Endodermal cell (in vitro differentiated cells): Measurements from ENCODE around the gene KAT7. TPM values are rescaled to one million over a fixed set of nuclear protein-coding genes. Genes with fewer than 3 reads are reported as not detected.

Source experiments
- DNase-seq: peaks from one replicate; pipeline ENCODE4 v3.0.0-alpha.2; 2017
- H3K27ac ChIP-seq: 2 replicates; pipeline ENCODE4 v1.5.1; 2013; ENCODE audit warnings: mild to moderate bottlenecking, low read depth, low read length, moderate library complexity
- H3K27me3 ChIP-seq: 2 replicates; pipeline ENCODE4 v1.6.1; 2013; ENCODE audit warnings: mild to moderate bottlenecking, low read length, moderate library complexity; ENCODE audit not compliant: insufficient read depth, control insufficient read depth, poor library complexity, severe bottlenecking
- H3K36me3 ChIP-seq: 2 replicates; pipeline ENCODE4 v1.7.0; 2013; ENCODE audit warnings: mild to moderate bottlenecking, low read length, moderate library complexity; ENCODE audit not compliant: control insufficient read depth, insufficient read depth
- H3K4me1 ChIP-seq: one replicate; pipeline ENCODE4 v1.7.0; 2013; ENCODE audit warnings: low read length; ENCODE audit not compliant: control insufficient read depth, insufficient read depth
- H3K4me3 ChIP-seq: 2 replicates; pipeline ENCODE4 v1.5.1; 2013; ENCODE audit warnings: mild to moderate bottlenecking, low read length, moderate library complexity
- H3K9ac ChIP-seq: 2 replicates; pipeline ENCODE4 v1.6.1; 2013; ENCODE audit warnings: mild to moderate bottlenecking, low read length, moderate library complexity; ENCODE audit not compliant: poor library complexity, severe bottlenecking; ENCODE audit errors: extremely low read depth
- H3K9me3 ChIP-seq: 2 replicates; pipeline ENCODE4 v1.6.1; 2013; ENCODE audit warnings: mild to moderate bottlenecking, low read length, moderate library complexity; ENCODE audit not compliant: control insufficient read depth
- H3K27ac Mint-ChIP-seq: 2 replicates; pipeline ENCODE4 v1.8.0; 2020; ENCODE audit warnings: mixed read lengths
- H3K27me3 Mint-ChIP-seq: 2 replicates; pipeline ENCODE4 v1.8.0; 2021; ENCODE audit warnings: mild to moderate bottlenecking, mixed read lengths; ENCODE audit not compliant: insufficient read depth
- H3K36me3 Mint-ChIP-seq: 2 replicates; pipeline ENCODE4 v1.8.0; 2020; ENCODE audit warnings: low read depth, mixed read lengths
- H3K4me1 Mint-ChIP-seq: 2 replicates; pipeline ENCODE4 v1.8.0; 2020; ENCODE audit warnings: mixed read lengths
- H3K4me3 Mint-ChIP-seq: 2 replicates; pipeline ENCODE4 v1.8.0; 2020; ENCODE audit warnings: mild to moderate bottlenecking, moderate library complexity, mixed read lengths
- H3K9me3 Mint-ChIP-seq: 2 replicates; pipeline ENCODE4 v1.8.0; 2020; ENCODE audit warnings: mild to moderate bottlenecking, mixed read lengths
- WGBS, 2 experiments: methylation state at CpG; one replicate each; pipeline versions ENCODE4 v1.1.5 to v1.1.7; 2013; ENCODE audit warnings: missing lambda C conversion rate in 2 of 2, mixed read lengths in 1 of 2; ENCODE audit not compliant: insufficient coverage in 1 of 2, insufficient read length in 1 of 2; 5-methylcytosine and 5-hydroxymethylcytosine counted together
- total RNA-seq, 2 donors: library from RNA; stranded (reverse); fragmentation: NEBNext Ultra II Directional in 1 of 2; extraction: Animal tissue kit (Norgen Biotek cat#: 25700) in 1 of 2; gene quantifications; 2 replicates in 1 of 2; 3 replicates in 1 of 2; pipeline ENCODE4 v1.2.1, GENCODE V29; 2021
- TF ChIP-seq, protein P1 (sequence below): fragments of 200-600 bp; sonication (generic); conservative IDR thresholded peaks from 2 replicates; pipeline ENCODE4 v1.5.0; 2021; ENCODE audit warnings: antibody characterized with exemption, mild to moderate bottlenecking

KAT7 gene
- total RNA-seq, 2 donors from 2014 or later = 77.8 to 80.5 TPM

DNA sequence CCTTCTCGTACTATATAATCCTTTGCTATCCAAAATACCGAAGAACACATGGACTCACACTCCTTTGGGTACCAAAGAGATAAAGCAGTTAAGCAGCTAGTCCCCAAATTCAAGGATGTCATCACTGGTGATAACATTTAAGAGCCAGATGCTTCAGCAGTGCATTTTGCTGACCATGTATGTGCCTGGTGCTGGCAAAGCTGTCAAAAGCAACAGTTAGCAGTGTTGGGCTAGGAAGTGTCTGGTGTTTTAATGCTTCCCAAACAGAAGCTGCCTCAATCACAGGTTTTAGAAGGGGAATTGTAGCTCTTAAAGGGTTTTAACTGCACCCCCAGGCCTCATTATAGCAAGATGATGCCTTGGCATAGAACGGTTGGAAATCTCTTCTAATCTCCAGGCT is 29.3 kb upstream of the KAT7 start:
- DNase-seq = no peak
- no peaks in the 10 kb centered on the region for H3K9me3 Mint-ChIP-seq

DNA sequence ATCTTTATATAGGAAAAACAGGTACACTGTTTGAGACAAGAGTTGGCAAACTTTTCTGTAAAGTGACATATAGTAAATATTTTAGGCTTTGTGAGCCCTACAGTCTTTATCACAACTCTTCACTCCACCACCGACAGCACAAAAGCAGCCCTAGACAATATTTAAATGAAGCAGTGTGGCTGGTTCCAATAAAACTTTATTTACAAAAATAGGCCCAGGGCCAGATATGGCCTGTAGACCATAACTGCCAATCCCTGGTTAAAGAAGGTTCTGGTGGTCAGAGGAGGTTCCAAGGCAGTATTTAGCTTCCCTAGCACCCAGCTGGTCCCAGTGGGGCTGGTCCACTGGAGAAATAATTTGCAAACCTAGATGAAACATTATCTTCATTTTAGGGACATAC is 28.2 kb upstream of the KAT7 start:
- Histone ChIP-seq H3K9me3 (no peaks in the 10 kb centered on the region), H3K27me3 (peaks cover 2% of the 10 kb centered on the region), H3K27ac (no peak overlapping the region), H3K4me1 (peaks cover 3% of the 10 kb centered on the region), H3K36me3 (peaks cover 7% of the 10 kb centered on the region), H3K4me3 (no peak overlapping the region), H3K9ac (no peak overlapping the region)
- 78% methylated on average over 1 of the region's 1 CpG; no CpG with 5 or more reads in 1 of the 2 experiments for WGBS, 2 experiments
- no peaks in the 10 kb centered on the region for H3K9me3 Mint-ChIP-seq
- TF ChIP-seq, protein P1, sequence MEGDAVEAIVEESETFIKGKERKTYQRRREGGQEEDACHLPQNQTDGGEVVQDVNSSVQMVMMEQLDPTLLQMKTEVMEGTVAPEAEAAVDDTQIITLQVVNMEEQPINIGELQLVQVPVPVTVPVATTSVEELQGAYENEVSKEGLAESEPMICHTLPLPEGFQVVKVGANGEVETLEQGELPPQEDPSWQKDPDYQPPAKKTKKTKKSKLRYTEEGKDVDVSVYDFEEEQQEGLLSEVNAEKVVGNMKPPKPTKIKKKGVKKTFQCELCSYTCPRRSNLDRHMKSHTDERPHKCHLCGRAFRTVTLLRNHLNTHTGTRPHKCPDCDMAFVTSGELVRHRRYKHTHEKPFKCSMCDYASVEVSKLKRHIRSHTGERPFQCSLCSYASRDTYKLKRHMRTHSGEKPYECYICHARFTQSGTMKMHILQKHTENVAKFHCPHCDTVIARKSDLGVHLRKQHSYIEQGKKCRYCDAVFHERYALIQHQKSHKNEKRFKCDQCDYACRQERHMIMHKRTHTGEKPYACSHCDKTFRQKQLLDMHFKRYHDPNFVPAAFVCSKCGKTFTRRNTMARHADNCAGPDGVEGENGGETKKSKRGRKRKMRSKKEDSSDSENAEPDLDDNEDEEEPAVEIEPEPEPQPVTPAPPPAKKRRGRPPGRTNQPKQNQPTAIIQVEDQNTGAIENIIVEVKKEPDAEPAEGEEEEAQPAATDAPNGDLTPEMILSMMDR = no peak
- H3K4me1 Mint-ChIP-seq = peaks cover 29% of the 10 kb centered on the region
- DNase-seq = no peak
- H3K27ac Mint-ChIP-seq = no peak overlapping the region
- H3K4me3 Mint-ChIP-seq = no peak overlapping the region
- H3K36me3 Mint-ChIP-seq = peaks cover 17% of the 10 kb centered on the region
- H3K27me3 Mint-ChIP-seq = peaks cover 2% of the 10 kb centered on the region

More for the DNA sequence above, 29.3 kb upstream of the KAT7 start:
- Histone ChIP-seq H3K9ac (no peak overlapping the region), H3K36me3 (peaks cover 7% of the 10 kb centered on the region), H3K27me3 (no peaks in the 10 kb centered on the region), H3K4me3 (no peak overlapping the region), H3K27ac (no peak overlapping the region), H3K9me3 (no peaks in the 10 kb centered on the region), H3K4me1 (peaks cover 3% of the 10 kb centered on the region)
- TF ChIP-seq, protein P1 = no peak
- Mint-ChIP-seq H3K4me1 (peaks cover 22% of the 10 kb centered on the region), H3K27me3 (no peaks in the 10 kb centered on the region), H3K27ac (no peak overlapping the region), H3K36me3 (peaks cover 17% of the 10 kb centered on the region), H3K4me3 (no peak overlapping the region)
- WGBS, 2 experiments = 96 to 97% methylated on average over 3 of the region's 3 CpGs

GRCh38 chr17:49760932-49761558 is 27.4 kb upstream of the KAT7 start:
- WGBS, 2 experiments = 83 to 85% methylated on average over 2 to 4 of the region's 6 CpGs
- TF ChIP-seq, protein P1 = no peak
- no peak overlapping the region for H3K27ac ChIP-seq
- H3K4me1 ChIP-seq = peaks cover 3% of the 10 kb centered on the region
- Mint-ChIP-seq H3K27ac (no peak overlapping the region), H3K36me3 (peaks cover 17% of the 10 kb centered on the region), H3K4me1 (peaks cover 29% of the 10 kb centered on the region), H3K4me3 (no peak overlapping the region), H3K27me3 (peaks cover 6% of the 10 kb centered on the region), H3K9me3 (no peaks in the 10 kb centered on the region)
- H3K9ac ChIP-seq = no peak overlapping the region
- H3K27me3 ChIP-seq = peaks cover 9% of the 10 kb centered on the region
- DNase-seq = no peak
- H3K36me3 ChIP-seq = peaks cover 7% of the 10 kb centered on the region
- no peaks in the 10 kb centered on the region for H3K9me3 ChIP-seq
- no peak overlapping the region for H3K4me3 ChIP-seq
